Caco-2 (cell line): ENCODE measurements around the gene TP53RK. TPM values are rescaled to one million over a fixed set of nuclear protein-coding genes. Genes with fewer than 3 reads are reported as not detected.

Experiments
- BruUV-seq: library from RNA; stranded (reverse); fragments of 400-500 nt; replicated peaks from 2 replicates; lab custom pipeline; 2021; lab: Mats Ljungman, UMichigan
- CTCF ChIA-PET: fragments of 300-600 bp; sonication (Branson Sonifier 250); formaldehyde crosslinking; loops from one replicate; lab custom pipeline; 2022; ENCODE audit warnings: antibody characterized with exemption; lab: Charles Lee
- POLR2A ChIA-PET: fragments of 300-600 bp; sonication (Branson Sonifier 250); formaldehyde crosslinking; loops from one replicate; lab custom pipeline; 2022; ENCODE audit warnings: antibody characterized with exemption; lab: Charles Lee
- DNase-seq, 2 experiments: peaks; one replicate each; pipeline versions ENCODE4 v3.0.0 to v3.0.0-alpha.2; 2020 to 2022
- H3K27me3 ChIP-seq: replicated peaks from 2 replicates; pipeline ENCODE4 v1.6.0; 2011; ENCODE audit warnings: low read length; ENCODE audit not compliant: control insufficient read depth, insufficient read depth
- H3K36me3 ChIP-seq: 2 replicates; pipeline ENCODE4 v1.5.1; 2011; ENCODE audit warnings: low read length; ENCODE audit not compliant: control insufficient read depth, insufficient read depth
- H3K4me1 ChIP-seq: fragments of 250-450 bp; sonication (Bioruptor Pico); 2 replicates; pipeline ENCODE4 v1.5.1; 2020; ENCODE audit warnings: mild to moderate bottlenecking
- H3K4me3 ChIP-seq: 2 replicates; pipeline ENCODE4 v1.5.1; 2011; ENCODE audit warnings: low read depth, mild to moderate bottlenecking, control low read depth, low read length
- H3K9me3 ChIP-seq: fragments of 250-450 bp; sonication (Bioruptor Pico); 2 replicates; pipeline ENCODE4 v1.5.1; 2020; ENCODE audit warnings: mild to moderate bottlenecking, moderate library complexity
- H3K27ac Mint-ChIP-seq: one replicate; pipeline ENCODE4 v1.8.0; 2022; ENCODE audit warnings: mixed read lengths; ENCODE audit not compliant: unreplicated experiment
- H3K27me3 Mint-ChIP-seq: one replicate; pipeline ENCODE4 v1.8.0; 2022; ENCODE audit warnings: mixed read lengths; ENCODE audit not compliant: insufficient read depth, unreplicated experiment
- H3K36me3 Mint-ChIP-seq: one replicate; pipeline ENCODE4 v1.8.0; 2022; ENCODE audit warnings: mild to moderate bottlenecking, mixed read lengths; ENCODE audit not compliant: insufficient read depth, unreplicated experiment
- H3K4me1 Mint-ChIP-seq: one replicate; pipeline ENCODE4 v1.8.0; 2022; ENCODE audit warnings: low read depth, mixed read lengths; ENCODE audit not compliant: unreplicated experiment
- H3K4me3 Mint-ChIP-seq: one replicate; pipeline ENCODE4 v1.8.0; 2022; ENCODE audit warnings: mild to moderate bottlenecking, moderate library complexity, mixed read lengths; ENCODE audit not compliant: unreplicated experiment
- H3K9me3 Mint-ChIP-seq: one replicate; pipeline ENCODE4 v1.8.0; 2022; ENCODE audit warnings: mixed read lengths; ENCODE audit not compliant: unreplicated experiment
- intact Hi-C: fragments of 100-400 bp; cut with micrococcal nuclease; formaldehyde crosslinking; loops from one replicate; pipeline ENCODE4 v1.10.0; 2022; ENCODE audit not compliant: unreplicated experiment
- total RNA-seq: library from RNA; stranded (reverse); gene quantifications from 2 replicates; pipeline ENCODE4 v1.2.3, GENCODE V29; 2022
- TF ChIP-seq, protein P1 (sequence below), 2 experiments: fragments of 200-600 bp in 1 of 2; IDR thresholded peaks; 1 replicate in 1 of 2; 2 replicates in 1 of 2; pipeline versions ENCODE4 v1.5.1 to v1.8.0; 2011 to 2022; ENCODE audit warnings: antibody characterized with exemption in 1 of 2, control low read depth in 1 of 2, inconsistent platforms in 1 of 2, low read depth in 1 of 2, low read length in 1 of 2, mild to moderate bottlenecking in 1 of 2, moderate library complexity in 1 of 2; ENCODE audit not compliant: insufficient read depth in 1 of 2, severe bottlenecking in 1 of 2, unreplicated experiment in 1 of 2

The TP53RK gene
- total RNA-seq, 1 experiment from 2014 or later, result 22.7 TPM

DNA sequence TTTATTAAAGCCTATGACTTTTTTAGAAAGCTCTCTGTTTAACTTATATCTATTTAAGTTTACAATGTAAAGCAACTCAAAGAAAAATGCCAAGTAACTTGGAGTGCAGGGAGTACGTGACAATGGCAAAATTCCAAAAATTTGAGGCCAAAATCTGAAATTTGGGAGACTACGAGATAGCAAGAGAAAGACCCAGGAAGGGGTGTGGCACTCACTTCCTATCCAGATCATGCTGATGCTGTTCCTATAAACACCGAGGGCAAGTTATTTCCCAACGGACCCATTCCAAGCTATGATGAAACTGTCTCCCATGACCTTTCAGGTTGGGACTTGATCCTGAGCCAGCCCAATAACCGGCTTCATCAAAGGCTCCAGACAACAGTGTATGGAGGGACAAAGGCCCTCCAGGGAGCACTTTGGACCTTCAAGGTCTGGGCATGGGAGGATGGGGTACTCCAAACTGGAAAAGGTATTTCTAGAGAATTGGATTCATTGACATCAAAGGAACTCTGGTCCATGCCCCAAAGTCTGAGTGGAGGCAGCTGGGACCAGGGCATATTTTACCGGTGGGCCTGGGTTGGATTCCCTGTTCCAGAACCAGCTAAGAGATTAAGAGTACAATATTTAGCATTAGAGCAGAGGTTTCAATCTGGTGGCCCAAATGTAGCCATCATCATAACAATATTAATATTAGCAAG lies 22.3 kb downstream of the TP53RK start:
- Mint-ChIP-seq H3K27me3 (peaks cover 5% of the 10 kb centered on the region), H3K27ac (no peak overlapping the region), H3K9me3 (peaks cover 16% of the 10 kb centered on the region), H3K4me1 (no peaks in the 10 kb centered on the region), H3K4me3 (no peak overlapping the region), H3K36me3 (no peaks in the 10 kb centered on the region)
- Histone ChIP-seq H3K36me3 (no peaks in the 10 kb centered on the region), H3K27me3 (no peaks in the 10 kb centered on the region), H3K4me1 (no peaks in the 10 kb centered on the region), H3K9me3 (peaks cover 10% of the 10 kb centered on the region), H3K4me3 (no peak overlapping the region)
- BruUV-seq, result no TSS peak
- TF ChIP-seq, protein P1, sequence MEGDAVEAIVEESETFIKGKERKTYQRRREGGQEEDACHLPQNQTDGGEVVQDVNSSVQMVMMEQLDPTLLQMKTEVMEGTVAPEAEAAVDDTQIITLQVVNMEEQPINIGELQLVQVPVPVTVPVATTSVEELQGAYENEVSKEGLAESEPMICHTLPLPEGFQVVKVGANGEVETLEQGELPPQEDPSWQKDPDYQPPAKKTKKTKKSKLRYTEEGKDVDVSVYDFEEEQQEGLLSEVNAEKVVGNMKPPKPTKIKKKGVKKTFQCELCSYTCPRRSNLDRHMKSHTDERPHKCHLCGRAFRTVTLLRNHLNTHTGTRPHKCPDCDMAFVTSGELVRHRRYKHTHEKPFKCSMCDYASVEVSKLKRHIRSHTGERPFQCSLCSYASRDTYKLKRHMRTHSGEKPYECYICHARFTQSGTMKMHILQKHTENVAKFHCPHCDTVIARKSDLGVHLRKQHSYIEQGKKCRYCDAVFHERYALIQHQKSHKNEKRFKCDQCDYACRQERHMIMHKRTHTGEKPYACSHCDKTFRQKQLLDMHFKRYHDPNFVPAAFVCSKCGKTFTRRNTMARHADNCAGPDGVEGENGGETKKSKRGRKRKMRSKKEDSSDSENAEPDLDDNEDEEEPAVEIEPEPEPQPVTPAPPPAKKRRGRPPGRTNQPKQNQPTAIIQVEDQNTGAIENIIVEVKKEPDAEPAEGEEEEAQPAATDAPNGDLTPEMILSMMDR (IDR thresholded peaks at IDR 0.05; ENCODE audit: insufficient read depth in 1 of 2, low read depth in 1 of 2, low read length in 1 of 2, severe bottlenecking in 1 of 2, unreplicated experiment in 1 of 2), result no peak
- peak in 1 of 2 experiments; percentile 38 for DNase-seq
- intact Hi-C loops, result no loop called here
- ChIA-PET POLR2A (no interaction called here), CTCF (interaction anchor here (0.7 kb wide), 1 partner anchor 34 kb away, joined by 3 read pairs; no protein-coding TSS in a partner anchor)

DNA sequence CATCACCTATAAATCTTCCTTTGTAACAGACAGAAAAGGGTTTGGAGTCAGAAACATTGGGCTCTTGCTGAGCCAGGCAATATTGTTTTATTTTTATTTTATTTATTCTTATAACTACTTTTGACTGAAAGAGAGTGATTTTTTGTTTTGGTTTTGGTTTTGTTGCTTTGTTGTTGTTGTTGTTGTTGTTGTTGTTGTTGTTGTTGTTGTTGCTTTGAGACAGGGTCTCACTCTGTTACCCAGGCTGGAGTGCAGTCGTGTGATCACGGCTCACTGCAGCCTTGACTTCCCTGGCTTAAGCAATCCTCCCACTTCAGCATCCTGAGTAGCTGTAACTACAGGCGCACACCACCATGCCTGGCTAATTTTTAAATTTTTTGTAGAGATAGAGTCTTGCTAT lies 22.9 kb downstream of the TP53RK start:
- BruUV-seq, result no TSS peak
- H3K4me1 ChIP-seq, result no peaks in the 10 kb centered on the region

DNA sequence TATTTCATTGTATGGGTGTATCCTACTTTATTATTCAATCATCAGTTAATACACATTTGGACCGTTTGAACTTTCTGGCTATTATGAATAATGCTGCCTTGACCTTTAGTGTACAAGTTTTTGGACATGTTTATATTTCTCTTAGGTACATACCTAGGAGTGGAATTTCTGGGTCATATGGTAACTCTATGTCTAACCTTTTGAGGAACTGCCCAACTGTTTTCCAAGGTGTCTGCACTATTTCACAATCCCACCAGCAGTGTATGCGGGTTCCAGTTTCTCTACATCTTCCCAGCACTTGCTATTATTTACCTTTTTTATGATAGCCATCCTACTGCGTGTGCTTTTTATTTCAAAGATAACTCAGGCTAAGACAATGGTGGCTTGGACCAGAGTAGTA lies 23.6 kb downstream of the TP53RK start:
- no peak overlapping the region for H3K4me3 Mint-ChIP-seq
- no peak for DNase-seq
- no peaks in the 10 kb centered on the region for H3K4me1 Mint-ChIP-seq
- H3K27me3 ChIP-seq, result no peaks in the 10 kb centered on the region
- H3K4me3 ChIP-seq, result no peak overlapping the region
- no peaks in the 10 kb centered on the region for H3K36me3 Mint-ChIP-seq
- POLR2A ChIA-PET, result no interaction called here
- no peak overlapping the region for H3K27ac Mint-ChIP-seq
- intact Hi-C loops, result no loop called here
- peaks cover 10% of the 10 kb centered on the region for H3K9me3 ChIP-seq
- peaks cover 9% of the 10 kb centered on the region for H3K9me3 Mint-ChIP-seq
- BruUV-seq, result no TSS peak
- peaks cover 7% of the 10 kb centered on the region for H3K27me3 Mint-ChIP-seq
- TF ChIP-seq, protein P1 (IDR thresholded peaks at IDR 0.05; ENCODE audit: insufficient read depth in 1 of 2, low read depth in 1 of 2, low read length in 1 of 2, severe bottlenecking in 1 of 2, unreplicated experiment in 1 of 2), result no peak
- H3K4me1 ChIP-seq, result no peaks in the 10 kb centered on the region
- CTCF ChIA-PET, result no interaction called here
- H3K36me3 ChIP-seq, result no peaks in the 10 kb centered on the region

More for the DNA sequence above, 22.9 kb downstream of the TP53RK start:
- ChIA-PET CTCF (interaction anchor here (0.6 to 0.7 kb wide), 2 partner anchors 34 to 48 kb away, joined by 3 read pairs; no protein-coding TSS in a partner anchor), POLR2A (no interaction called here)
- no peak overlapping the region for H3K4me3 ChIP-seq
- intact Hi-C loops, result no loop called here
- no peak for DNase-seq
- Mint-ChIP-seq H3K27me3 (peaks cover 5% of the 10 kb centered on the region), H3K9me3 (peaks cover 10% of the 10 kb centered on the region), H3K36me3 (no peaks in the 10 kb centered on the region), H3K4me1 (no peaks in the 10 kb centered on the region), H3K4me3 (no peak overlapping the region), H3K27ac (no peak overlapping the region)
- no peaks in the 10 kb centered on the region for H3K36me3 ChIP-seq
- no peaks in the 10 kb centered on the region for H3K27me3 ChIP-seq
- TF ChIP-seq, protein P1 (IDR thresholded peaks at IDR 0.05; ENCODE audit: insufficient read depth in 1 of 2, low read depth in 1 of 2, low read length in 1 of 2, severe bottlenecking in 1 of 2, unreplicated experiment in 1 of 2), result no peak
- H3K9me3 ChIP-seq, result peaks cover 10% of the 10 kb centered on the region
